IMR-90 (cell line): ENCODE measurements around the gene GZF1.

Source experiments
- BHLHE40 ChIP-seq: fragments of 150-350 bp; IDR thresholded peaks from 2 replicates; pipeline ENCODE4 v1.6.1; 2016; ENCODE audit warnings: mild to moderate bottlenecking, low read depth, low read length
- CEBPB ChIP-seq: IDR thresholded peaks from 2 replicates; pipeline ENCODE4 v1.6.1; 2012; ENCODE audit warnings: low read depth, low read length, improper control_type of control experiment
- FOS ChIP-seq: fragments of 150-350 bp; IDR thresholded peaks from 2 replicates; pipeline ENCODE4 v1.6.1; 2016; ENCODE audit warnings: low read depth, low read length
- MAFK ChIP-seq: IDR thresholded peaks from 2 replicates; pipeline ENCODE4 v1.6.1; 2012; ENCODE audit warnings: low read depth, low read length, improper control_type of control experiment
- NFE2L2 ChIP-seq: fragments of 150-350 bp; IDR thresholded peaks from 2 replicates; pipeline ENCODE4 v1.6.1; 2016; ENCODE audit warnings: low read depth, mild to moderate bottlenecking, low read length
- POLR2A ChIP-seq: IDR thresholded peaks from 2 replicates; pipeline ENCODE4 v1.6.1; 2012; ENCODE audit warnings: mild to moderate bottlenecking, low read depth, low read length
- RCOR1 ChIP-seq: IDR thresholded peaks from 2 replicates; pipeline ENCODE4 v1.6.1; 2012; ENCODE audit warnings: mild to moderate bottlenecking, low read length, improper control_type of control experiment; ENCODE audit not compliant: insufficient replicate concordance
- RFX5 ChIP-seq: IDR thresholded peaks from 2 replicates; pipeline ENCODE4 v1.8.0; 2012; ENCODE audit warnings: low read depth, mild to moderate bottlenecking, low read length, moderate library complexity
- TF ChIP-seq, protein P1 (sequence below): conservative IDR thresholded peaks from 2 replicates; pipeline ENCODE4 v1.5.1; 2012; ENCODE audit warnings: mild to moderate bottlenecking, low read depth, low read length, improper control_type of control experiment

GRCh38 chr20:23313271-23313670 lies 48.7 kb upstream of the GZF1 start:
- no peak for TF ChIP-seq NFE2L2
- TF ChIP-seq, protein P1, sequence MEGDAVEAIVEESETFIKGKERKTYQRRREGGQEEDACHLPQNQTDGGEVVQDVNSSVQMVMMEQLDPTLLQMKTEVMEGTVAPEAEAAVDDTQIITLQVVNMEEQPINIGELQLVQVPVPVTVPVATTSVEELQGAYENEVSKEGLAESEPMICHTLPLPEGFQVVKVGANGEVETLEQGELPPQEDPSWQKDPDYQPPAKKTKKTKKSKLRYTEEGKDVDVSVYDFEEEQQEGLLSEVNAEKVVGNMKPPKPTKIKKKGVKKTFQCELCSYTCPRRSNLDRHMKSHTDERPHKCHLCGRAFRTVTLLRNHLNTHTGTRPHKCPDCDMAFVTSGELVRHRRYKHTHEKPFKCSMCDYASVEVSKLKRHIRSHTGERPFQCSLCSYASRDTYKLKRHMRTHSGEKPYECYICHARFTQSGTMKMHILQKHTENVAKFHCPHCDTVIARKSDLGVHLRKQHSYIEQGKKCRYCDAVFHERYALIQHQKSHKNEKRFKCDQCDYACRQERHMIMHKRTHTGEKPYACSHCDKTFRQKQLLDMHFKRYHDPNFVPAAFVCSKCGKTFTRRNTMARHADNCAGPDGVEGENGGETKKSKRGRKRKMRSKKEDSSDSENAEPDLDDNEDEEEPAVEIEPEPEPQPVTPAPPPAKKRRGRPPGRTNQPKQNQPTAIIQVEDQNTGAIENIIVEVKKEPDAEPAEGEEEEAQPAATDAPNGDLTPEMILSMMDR, result no peak
- TF ChIP-seq CEBPB, result no peak
- TF ChIP-seq MAFK, result no peak
- TF ChIP-seq POLR2A, result no peak
- no peak for TF ChIP-seq BHLHE40
- no peak for TF ChIP-seq RCOR1
- TF ChIP-seq FOS, result no peak
- no peak for TF ChIP-seq RFX5
